HepG2 (cell line): Measurements from ENCODE around the gene CPNE5.

ENCODE experiments used
- BCL3 ChIP-seq: sonication (generic); formaldehyde crosslinking; IDR thresholded peaks from 2 replicates; pipeline ENCODE4 v1.5.1; 2020; ENCODE audit warnings: mild to moderate bottlenecking, missing genetic modification reagents, moderate library complexity
- CBX5 ChIP-seq: sonication (generic); formaldehyde crosslinking; IDR thresholded peaks from 2 replicates; pipeline ENCODE4 v1.4.0; 2020; ENCODE audit warnings: missing genetic modification reagents, borderline replicate concordance
- CREB1 ChIP-seq, 2 experiments: fragments of 450-650 bp in 1 of 2; IDR thresholded peaks; 2 replicates each; pipeline ENCODE4 v1.6.1; 2016 to 2017; ENCODE audit warnings: control low read depth in 1 of 2, mild to moderate bottlenecking in 1 of 2, missing compliant biosample characterization in 1 of 2, missing genetic modification characterization in 1 of 2
- CTCF ChIP-seq: sonication (generic); formaldehyde crosslinking; IDR thresholded peaks from 2 replicates; pipeline ENCODE4 v1.5.0; 2020; ENCODE audit warnings: mild to moderate bottlenecking, missing genetic modification reagents, moderate library complexity
- EZH2 ChIP-seq: conservative IDR thresholded peaks from 2 replicates; pipeline ENCODE4 v1.6.1; 2012; ENCODE audit warnings: mild to moderate bottlenecking, low read depth, low read length, moderate library complexity
- NR3C1 ChIP-seq: sonication (generic); formaldehyde crosslinking; IDR thresholded peaks from 2 replicates; pipeline ENCODE4 v1.4.0; 2020; ENCODE audit warnings: missing genetic modification reagents
- POLR2A ChIP-seq, 2 experiments: IDR thresholded peaks; 2 replicates each; pipeline ENCODE4 v1.6.1; 2011; ENCODE audit warnings: low read depth in 2 of 2, low read length in 2 of 2, mild to moderate bottlenecking in 1 of 2, moderate library complexity in 1 of 2; ENCODE audit not compliant: insufficient read depth in 1 of 2
- PRPF4 ChIP-seq: fragments of 200-400 bp; formaldehyde crosslinking; IDR thresholded peaks from 2 replicates; pipeline ENCODE4 v1.6.1; 2016; ENCODE audit warnings: low read length, low read depth; ENCODE audit not compliant: poor library complexity, severe bottlenecking
- TAF1 ChIP-seq: sonication (generic); formaldehyde crosslinking; IDR thresholded peaks from 2 replicates; pipeline ENCODE4 v1.4.0; 2020; ENCODE audit warnings: missing genetic modification reagents
- ZNF552 ChIP-seq: sonication (generic); formaldehyde crosslinking; IDR thresholded peaks from 2 replicates; pipeline ENCODE4 v1.9.0; 2022; ENCODE audit warnings: missing genetic modification reagents, mild to moderate bottlenecking, borderline replicate concordance
- ZNF670 ChIP-seq: sonication (generic); formaldehyde crosslinking; IDR thresholded peaks from 2 replicates; pipeline ENCODE4 v1.8.0; 2022; ENCODE audit warnings: mild to moderate bottlenecking, missing genetic modification reagents, borderline replicate concordance
- ZNF761 ChIP-seq: sonication (generic); formaldehyde crosslinking; conservative IDR thresholded peaks from 2 replicates; pipeline ENCODE4 v1.4.0; 2020; ENCODE audit warnings: mild to moderate bottlenecking, missing genetic modification reagents

- TF ChIP-seq CBX5 (no peak), ZNF552 (CRISPR knock-in tag) (no peak), CREB1 (IDR thresholded peaks at IDR 0.05) (no peak), CREB1 (CRISPR knock-in tag; IDR thresholded peaks at IDR 0.05) (no peak), ZNF761 (CRISPR knock-in tag) (no peak), ZNF670 (CRISPR knock-in tag) (no peak), NR3C1 (CRISPR knock-in tag) (no peak), PRPF4 (no peak), POLR2A (IDR thresholded peaks at IDR 0.05; ENCODE audit: insufficient read depth in 1 of 2, low read depth in 2 of 2, low read length in 2 of 2) (no peak), TAF1 (CRISPR knock-in tag) (no peak), EZH2 (no peak), CTCF (no peak), BCL3 (no peak)
These were observed 21.9 kb downstream of the CPNE5 start for GRCh38 chr6:36817176-36817817.
